ENCODE results near the gene STRBP.

- TF ChIP-seq MAZ (CRISPR knock-in tag; conservative IDR thresholded peaks at IDR 0.05 in 1 of 2, IDR thresholded peaks at IDR 0.05 in 1 of 2): no peak
- no peak for TF ChIP-seq CTCF (IDR thresholded peaks at IDR 0.05 in 2 of 3, conservative IDR thresholded peaks at IDR 0.05 in 1 of 3; ENCODE audit: insufficient read depth in 2 of 3, low read depth in 1 of 3, low read length in 3 of 3)
- TF ChIP-seq, protein P1, sequence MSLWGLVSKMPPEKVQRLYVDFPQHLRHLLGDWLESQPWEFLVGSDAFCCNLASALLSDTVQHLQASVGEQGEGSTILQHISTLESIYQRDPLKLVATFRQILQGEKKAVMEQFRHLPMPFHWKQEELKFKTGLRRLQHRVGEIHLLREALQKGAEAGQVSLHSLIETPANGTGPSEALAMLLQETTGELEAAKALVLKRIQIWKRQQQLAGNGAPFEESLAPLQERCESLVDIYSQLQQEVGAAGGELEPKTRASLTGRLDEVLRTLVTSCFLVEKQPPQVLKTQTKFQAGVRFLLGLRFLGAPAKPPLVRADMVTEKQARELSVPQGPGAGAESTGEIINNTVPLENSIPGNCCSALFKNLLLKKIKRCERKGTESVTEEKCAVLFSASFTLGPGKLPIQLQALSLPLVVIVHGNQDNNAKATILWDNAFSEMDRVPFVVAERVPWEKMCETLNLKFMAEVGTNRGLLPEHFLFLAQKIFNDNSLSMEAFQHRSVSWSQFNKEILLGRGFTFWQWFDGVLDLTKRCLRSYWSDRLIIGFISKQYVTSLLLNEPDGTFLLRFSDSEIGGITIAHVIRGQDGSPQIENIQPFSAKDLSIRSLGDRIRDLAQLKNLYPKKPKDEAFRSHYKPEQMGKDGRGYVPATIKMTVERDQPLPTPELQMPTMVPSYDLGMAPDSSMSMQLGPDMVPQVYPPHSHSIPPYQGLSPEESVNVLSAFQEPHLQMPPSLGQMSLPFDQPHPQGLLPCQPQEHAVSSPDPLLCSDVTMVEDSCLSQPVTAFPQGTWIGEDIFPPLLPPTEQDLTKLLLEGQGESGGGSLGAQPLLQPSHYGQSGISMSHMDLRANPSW (CRISPR knock-in tag; IDR thresholded peaks at IDR 0.05): no peak
- TF ChIP-seq FOS (IDR thresholded peaks at IDR 0.05; ENCODE audit: extremely low read depth, insufficient read length): no peak
- no peak for TF ChIP-seq DPF2 (IDR thresholded peaks at IDR 0.05)
- no peak for TF ChIP-seq ASH1L (IDR thresholded peaks at IDR 0.05; ENCODE audit: borderline replicate concordance, low read depth, partially characterized antibody)
- TF ChIP-seq, protein P2, sequence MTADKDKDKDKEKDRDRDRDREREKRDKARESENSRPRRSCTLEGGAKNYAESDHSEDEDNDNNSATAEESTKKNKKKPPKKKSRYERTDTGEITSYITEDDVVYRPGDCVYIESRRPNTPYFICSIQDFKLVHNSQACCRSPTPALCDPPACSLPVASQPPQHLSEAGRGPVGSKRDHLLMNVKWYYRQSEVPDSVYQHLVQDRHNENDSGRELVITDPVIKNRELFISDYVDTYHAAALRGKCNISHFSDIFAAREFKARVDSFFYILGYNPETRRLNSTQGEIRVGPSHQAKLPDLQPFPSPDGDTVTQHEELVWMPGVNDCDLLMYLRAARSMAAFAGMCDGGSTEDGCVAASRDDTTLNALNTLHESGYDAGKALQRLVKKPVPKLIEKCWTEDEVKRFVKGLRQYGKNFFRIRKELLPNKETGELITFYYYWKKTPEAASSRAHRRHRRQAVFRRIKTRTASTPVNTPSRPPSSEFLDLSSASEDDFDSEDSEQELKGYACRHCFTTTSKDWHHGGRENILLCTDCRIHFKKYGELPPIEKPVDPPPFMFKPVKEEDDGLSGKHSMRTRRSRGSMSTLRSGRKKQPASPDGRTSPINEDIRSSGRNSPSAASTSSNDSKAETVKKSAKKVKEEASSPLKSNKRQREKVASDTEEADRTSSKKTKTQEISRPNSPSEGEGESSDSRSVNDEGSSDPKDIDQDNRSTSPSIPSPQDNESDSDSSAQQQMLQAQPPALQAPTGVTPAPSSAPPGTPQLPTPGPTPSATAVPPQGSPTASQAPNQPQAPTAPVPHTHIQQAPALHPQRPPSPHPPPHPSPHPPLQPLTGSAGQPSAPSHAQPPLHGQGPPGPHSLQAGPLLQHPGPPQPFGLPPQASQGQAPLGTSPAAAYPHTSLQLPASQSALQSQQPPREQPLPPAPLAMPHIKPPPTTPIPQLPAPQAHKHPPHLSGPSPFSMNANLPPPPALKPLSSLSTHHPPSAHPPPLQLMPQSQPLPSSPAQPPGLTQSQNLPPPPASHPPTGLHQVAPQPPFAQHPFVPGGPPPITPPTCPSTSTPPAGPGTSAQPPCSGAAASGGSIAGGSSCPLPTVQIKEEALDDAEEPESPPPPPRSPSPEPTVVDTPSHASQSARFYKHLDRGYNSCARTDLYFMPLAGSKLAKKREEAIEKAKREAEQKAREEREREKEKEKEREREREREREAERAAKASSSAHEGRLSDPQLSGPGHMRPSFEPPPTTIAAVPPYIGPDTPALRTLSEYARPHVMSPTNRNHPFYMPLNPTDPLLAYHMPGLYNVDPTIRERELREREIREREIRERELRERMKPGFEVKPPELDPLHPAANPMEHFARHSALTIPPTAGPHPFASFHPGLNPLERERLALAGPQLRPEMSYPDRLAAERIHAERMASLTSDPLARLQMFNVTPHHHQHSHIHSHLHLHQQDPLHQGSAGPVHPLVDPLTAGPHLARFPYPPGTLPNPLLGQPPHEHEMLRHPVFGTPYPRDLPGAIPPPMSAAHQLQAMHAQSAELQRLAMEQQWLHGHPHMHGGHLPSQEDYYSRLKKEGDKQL (CRISPR knock-in tag; IDR thresholded peaks at IDR 0.05; ENCODE audit: borderline replicate concordance): no peak
- TF ChIP-seq, protein P3, sequence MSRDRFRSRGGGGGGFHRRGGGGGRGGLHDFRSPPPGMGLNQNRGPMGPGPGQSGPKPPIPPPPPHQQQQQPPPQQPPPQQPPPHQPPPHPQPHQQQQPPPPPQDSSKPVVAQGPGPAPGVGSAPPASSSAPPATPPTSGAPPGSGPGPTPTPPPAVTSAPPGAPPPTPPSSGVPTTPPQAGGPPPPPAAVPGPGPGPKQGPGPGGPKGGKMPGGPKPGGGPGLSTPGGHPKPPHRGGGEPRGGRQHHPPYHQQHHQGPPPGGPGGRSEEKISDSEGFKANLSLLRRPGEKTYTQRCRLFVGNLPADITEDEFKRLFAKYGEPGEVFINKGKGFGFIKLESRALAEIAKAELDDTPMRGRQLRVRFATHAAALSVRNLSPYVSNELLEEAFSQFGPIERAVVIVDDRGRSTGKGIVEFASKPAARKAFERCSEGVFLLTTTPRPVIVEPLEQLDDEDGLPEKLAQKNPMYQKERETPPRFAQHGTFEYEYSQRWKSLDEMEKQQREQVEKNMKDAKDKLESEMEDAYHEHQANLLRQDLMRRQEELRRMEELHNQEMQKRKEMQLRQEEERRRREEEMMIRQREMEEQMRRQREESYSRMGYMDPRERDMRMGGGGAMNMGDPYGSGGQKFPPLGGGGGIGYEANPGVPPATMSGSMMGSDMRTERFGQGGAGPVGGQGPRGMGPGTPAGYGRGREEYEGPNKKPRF (IDR thresholded peaks at IDR 0.05; ENCODE audit: low read depth, low read length): no peak
- no peak for TF ChIP-seq EHMT2 (IDR thresholded peaks at IDR 0.05)
- TF ChIP-seq EZH2 (IDR thresholded peaks at IDR 0.05; ENCODE audit: borderline replicate concordance, low read depth, low read length): no peak
- TF ChIP-seq POLR2A (conservative IDR thresholded peaks at IDR 0.05): no peak
- TF ChIP-seq ZNF830 (CRISPR knock-in tag; IDR thresholded peaks at IDR 0.05): no peak
- TF ChIP-seq, protein P4, sequence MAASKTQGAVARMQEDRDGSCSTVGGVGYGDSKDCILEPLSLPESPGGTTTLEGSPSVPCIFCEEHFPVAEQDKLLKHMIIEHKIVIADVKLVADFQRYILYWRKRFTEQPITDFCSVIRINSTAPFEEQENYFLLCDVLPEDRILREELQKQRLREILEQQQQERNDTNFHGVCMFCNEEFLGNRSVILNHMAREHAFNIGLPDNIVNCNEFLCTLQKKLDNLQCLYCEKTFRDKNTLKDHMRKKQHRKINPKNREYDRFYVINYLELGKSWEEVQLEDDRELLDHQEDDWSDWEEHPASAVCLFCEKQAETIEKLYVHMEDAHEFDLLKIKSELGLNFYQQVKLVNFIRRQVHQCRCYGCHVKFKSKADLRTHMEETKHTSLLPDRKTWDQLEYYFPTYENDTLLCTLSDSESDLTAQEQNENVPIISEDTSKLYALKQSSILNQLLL (CRISPR knock-in tag; IDR thresholded peaks at IDR 0.05; ENCODE audit: borderline replicate concordance): no peak
- TF ChIP-seq RAD21 (CRISPR knock-in tag; conservative IDR thresholded peaks at IDR 0.05 in 1 of 2, IDR thresholded peaks at IDR 0.05 in 1 of 2): no peak
These were observed 105.5 kb downstream of the STRBP start for GRCh38 chr9:123162791-123163345.

Measured in K562 (cell line).